ENCODE data around the gene SYNE1. TPM values are rescaled to one million over a fixed set of nuclear protein-coding genes. Genes with fewer than 3 reads are reported as not detected.

The SYNE1 gene
- total RNA-seq, 1 experiment from 2014 or later: 3.0 TPM

DNA sequence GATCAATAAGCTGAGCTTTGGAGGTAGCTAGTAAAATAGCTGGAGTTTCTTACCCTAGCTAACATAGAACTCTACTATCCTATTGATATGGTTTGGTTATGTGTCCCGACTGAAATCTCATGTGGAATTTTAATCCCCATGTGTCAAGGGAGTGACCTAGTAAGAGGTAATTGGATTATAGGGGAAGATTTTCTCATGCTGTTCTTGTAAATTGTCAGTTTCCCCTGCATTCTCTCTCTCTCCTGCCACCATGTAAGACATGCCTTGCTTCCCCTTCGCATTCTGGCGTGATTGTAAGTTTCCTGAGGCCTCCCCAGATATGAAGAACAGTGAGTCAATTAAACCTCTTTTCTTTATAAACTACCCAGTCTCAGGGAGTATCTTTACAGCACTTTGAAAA is 24.6 kb upstream of the SYNE1 start:
- Histone ChIP-seq H3K18ac (ENCODE audit: insufficient read length, low read depth, low read length) (no peak overlapping the region), H3K9ac (ENCODE audit: extremely low read depth, insufficient read length, low read length) (no peak overlapping the region), H2BK5ac (ENCODE audit: insufficient read length, low read length) (no peak overlapping the region), H3T11ph (ENCODE audit: low read length) (no peak overlapping the region), H3K79me2 (ENCODE audit: insufficient read depth, low read length) (no peaks in the 10 kb centered on the region), H3K27ac (ENCODE audit: insufficient read length, low read depth, low read length) (no peak overlapping the region), H3K14ac (ENCODE audit: insufficient read depth, low read length) (no peak overlapping the region), H3K56ac (ENCODE audit: insufficient read length, low read depth, low read length) (no peak overlapping the region), H4K20me1 (ENCODE audit: control insufficient read depth, insufficient read depth, insufficient read length) (no peaks in the 10 kb centered on the region), H2BK15ac (ENCODE audit: low read depth, low read length) (no peak overlapping the region), H3K4me1 (ENCODE audit: insufficient read depth, low read length) (no peaks in the 10 kb centered on the region), H4K91ac (ENCODE audit: insufficient read length, low read depth, low read length) (no peak overlapping the region), H3K27me3 (ENCODE audit: insufficient read depth, low read length) (no peaks in the 10 kb centered on the region), H2AFZ (ENCODE audit: low read length) (no peak overlapping the region), H2BK12ac (ENCODE audit: insufficient read length, low read depth, low read length) (no peak overlapping the region), H2AK5ac (ENCODE audit: insufficient read length, low read length) (no peak overlapping the region), H3K79me1 (ENCODE audit: insufficient read depth, low read depth, low read length, poor library complexity, severe bottlenecking) (no peaks in the 10 kb centered on the region), H3K9me3 (ENCODE audit: control insufficient read depth, low read depth, low read length) (no peaks in the 10 kb centered on the region), H3K23ac (ENCODE audit: insufficient read length, low read depth, low read length) (no peak overlapping the region), H2BK20ac (ENCODE audit: low read depth, low read length, poor library complexity, severe bottlenecking) (no peak overlapping the region), H4K8ac (replicated peaks; ENCODE audit: insufficient read length, low read depth, low read length) (no peak overlapping the region), H3K23me2 (ENCODE audit: insufficient read length, low read depth, low read length, poor library complexity, severe bottlenecking) (no peaks in the 10 kb centered on the region), H3K4ac (ENCODE audit: low read depth, low read length) (no peak overlapping the region), H3K4me2 (ENCODE audit: insufficient read depth, insufficient read length, low read length) (no peak overlapping the region), H4K5ac (ENCODE audit: insufficient read length, low read depth, low read length) (no peak overlapping the region), H2BK120ac (ENCODE audit: low read depth, low read length, poor library complexity, severe bottlenecking) (no peak overlapping the region)
- TF ChIP-seq, protein P1, sequence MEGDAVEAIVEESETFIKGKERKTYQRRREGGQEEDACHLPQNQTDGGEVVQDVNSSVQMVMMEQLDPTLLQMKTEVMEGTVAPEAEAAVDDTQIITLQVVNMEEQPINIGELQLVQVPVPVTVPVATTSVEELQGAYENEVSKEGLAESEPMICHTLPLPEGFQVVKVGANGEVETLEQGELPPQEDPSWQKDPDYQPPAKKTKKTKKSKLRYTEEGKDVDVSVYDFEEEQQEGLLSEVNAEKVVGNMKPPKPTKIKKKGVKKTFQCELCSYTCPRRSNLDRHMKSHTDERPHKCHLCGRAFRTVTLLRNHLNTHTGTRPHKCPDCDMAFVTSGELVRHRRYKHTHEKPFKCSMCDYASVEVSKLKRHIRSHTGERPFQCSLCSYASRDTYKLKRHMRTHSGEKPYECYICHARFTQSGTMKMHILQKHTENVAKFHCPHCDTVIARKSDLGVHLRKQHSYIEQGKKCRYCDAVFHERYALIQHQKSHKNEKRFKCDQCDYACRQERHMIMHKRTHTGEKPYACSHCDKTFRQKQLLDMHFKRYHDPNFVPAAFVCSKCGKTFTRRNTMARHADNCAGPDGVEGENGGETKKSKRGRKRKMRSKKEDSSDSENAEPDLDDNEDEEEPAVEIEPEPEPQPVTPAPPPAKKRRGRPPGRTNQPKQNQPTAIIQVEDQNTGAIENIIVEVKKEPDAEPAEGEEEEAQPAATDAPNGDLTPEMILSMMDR (conservative IDR thresholded peaks at IDR 0.05): no peak
- Mint-ChIP-seq H3K36me3 (ENCODE audit: insufficient read depth in 1 of 3, low read depth in 3 of 3) (no peaks in the 10 kb centered on the region), H3K4me3 (no peak overlapping the region), H3K27ac (no peak overlapping the region), H3K9me3 (no peaks in the 10 kb centered on the region; a peak in 1 of 5 replicates), H3K4me1 (no peaks in the 10 kb centered on the region), H3K27me3 (ENCODE audit: low read depth) (no peaks in the 10 kb centered on the region)
- DNase-seq: no peak
- no CpG with 5 or more reads among the region's 3 CpGs for WGBS (ENCODE audit: extremely low coverage, insufficient read length, low lambda C conversion rate)
